Measurements from ENCODE around the gene PLCD1.
"Not testable (repeated sequence)": the region's sequence is repeated elsewhere in the genome, so short reads cannot be mapped to it uniquely, and the experiment has no call there.

PLCD1 gene

GRCh38 chr3:38029400-38030125 is at the start of gene PLCD1:
TSS of gene PLCD1 (minus strand) at chr3:38029642. CDS start at chr3:38029539, 103 bp downstream.
- peak; percentile 63 for DNase-seq (ENCODE audit: low read depth)

- not testable (repeated sequence) for DNase-seq (ENCODE audit: low read depth)
These were observed 47.6 kb upstream of the PLCD1 start for GRCh38 chr3:38077073-38077472.

- no peak for DNase-seq (ENCODE audit: low read depth)
These were observed 40.6 kb upstream of the PLCD1 start for GRCh38 chr3:38070013-38070412.

- no peak for DNase-seq (ENCODE audit: low read depth)
These were observed 38.2 kb upstream of the PLCD1 start for GRCh38 chr3:38067508-38068233.

- not testable (repeated sequence) for DNase-seq (ENCODE audit: low read depth)
These were observed 35.0 kb upstream of the PLCD1 start for GRCh38 chr3:38064453-38064852.

- DNase-seq (ENCODE audit: low read depth) = no peak
These were observed 33.4 kb upstream of the PLCD1 start for GRCh38 chr3:38062809-38063208.

GRCh38 chr3:38059591-38059990 is 30.1 kb upstream of the PLCD1 start:
- no peak for DNase-seq (ENCODE audit: low read depth)

- no peak for DNase-seq (ENCODE audit: low read depth)
These were observed 29.7 kb upstream of the PLCD1 start for GRCh38 chr3:38059148-38059547.

GRCh38 chr3:38054499-38055001 is 25.1 kb upstream of the PLCD1 start:
- DNase-seq (ENCODE audit: low read depth) = no peak

- DNase-seq (ENCODE audit: low read depth) = not testable (repeated sequence)
These were observed 24.5 kb upstream of the PLCD1 start for GRCh38 chr3:38053813-38054498.

GRCh38 chr3:38053286-38053685 is 23.8 kb upstream of the PLCD1 start:
- DNase-seq (ENCODE audit: low read depth) = not testable (repeated sequence)

GRCh38 chr3:38051131-38051530 is 21.7 kb upstream of the PLCD1 start:
- DNase-seq (ENCODE audit: low read depth) = no peak

GRCh38 chr3:38049358-38050126 is 20.1 kb upstream of the PLCD1 start:
- no peak for DNase-seq (ENCODE audit: low read depth)

GRCh38 chr3:38047896-38048295 is 18.5 kb upstream of the PLCD1 start:
- DNase-seq (ENCODE audit: low read depth) = no peak

- no peak for DNase-seq (ENCODE audit: low read depth)
These were observed 17.4 kb upstream of the PLCD1 start for GRCh38 chr3:38046821-38047220.

GRCh38 chr3:38046027-38046426 is 16.6 kb upstream of the PLCD1 start:
- DNase-seq (ENCODE audit: low read depth) = no peak

GRCh38 chr3:38043486-38043885 is 14.0 kb upstream of the PLCD1 start:
- DNase-seq (ENCODE audit: low read depth) = no peak

- no peak for DNase-seq (ENCODE audit: low read depth)
These were observed 11.0 kb upstream of the PLCD1 start for GRCh38 chr3:38040401-38040800.

GRCh38 chr3:38039899-38040261 is 10.4 kb upstream of the PLCD1 start:
- no peak for DNase-seq (ENCODE audit: low read depth)

GRCh38 chr3:38039101-38039898 is 9.9 kb upstream of the PLCD1 start, which contains the start of gene DLEC1:
TSS of gene DLEC1 (plus strand) at chr3:38039208. CDS start at chr3:38039226, 18 bp downstream.
- DNase-seq (ENCODE audit: low read depth) = no peak

- DNase-seq (ENCODE audit: low read depth) = no peak
These were observed 9.0 kb upstream of the PLCD1 start for GRCh38 chr3:38038447-38038911.
